B cell (primary cell): ENCODE measurements around the gene POLE. TPM values are rescaled to one million over a fixed set of nuclear protein-coding genes. Genes with fewer than 3 reads are reported as not detected.
A peak's percentile ranks its signal among the peaks of the same experiment; 100 is the strongest.

Experiments used
- ATAC-seq: fragments of 200-7000 bp; cut with Tn5 transposase; one replicate; pipeline ENCODE4 v1.10.0; 2021; ENCODE audit warnings: low read depth, mild to moderate bottlenecking, moderate number of reproducible peaks, moderate library complexity
- CTCF ChIA-PET: fragments of 350-600 bp; sonication (Branson Sonifier 250); formaldehyde crosslinking; loops from one replicate; lab custom pipeline; 2021; ENCODE audit warnings: antibody characterized with exemption, inconsistent platforms; lab: Charles Lee
- POLR2A ChIA-PET: fragments of 350-600 bp; sonication (Branson Sonifier 250); formaldehyde crosslinking; loops from one replicate; lab custom pipeline; 2021; ENCODE audit warnings: antibody characterized with exemption; lab: Charles Lee
- DNase-seq: peaks from one replicate; pipeline ENCODE4 v3.0.0; 2013
- H2AFZ ChIP-seq: 2 replicates; pipeline ENCODE4 v1.6.1; 2012; ENCODE audit warnings: mild to moderate bottlenecking, low read depth, low read length; ENCODE audit not compliant: insufficient read depth, poor library complexity, severe bottlenecking
- H3K27ac ChIP-seq, 2 donors: 1 replicate in 1 of 2; 2 replicates in 1 of 2; pipeline ENCODE4 v1.5.1; 2012 to 2013; ENCODE audit warnings: low read length in 2 of 2, mild to moderate bottlenecking in 2 of 2, moderate library complexity in 1 of 2
- H3K27me3 ChIP-seq, 4 experiments: fragments of 200-600 bp in 1 of 4; sonication (generic) in 1 of 4; replicated peaks in 1 of 4; 1 replicate in 2 of 4; 2 replicates in 2 of 4; pipeline versions ENCODE4 v1.6.1 to v1.7.0; 2013 to 2016; ENCODE audit warnings: low read length in 3 of 4, mild to moderate bottlenecking in 2 of 4, mixed read lengths in 1 of 4, moderate library complexity in 1 of 4; ENCODE audit not compliant: insufficient read depth in 4 of 4, control insufficient read depth in 3 of 4; ENCODE audit errors: control extremely low read depth in 1 of 4
- H3K36me3 ChIP-seq, 2 experiments: replicated peaks in 1 of 2; 1 replicate in 1 of 2; 2 replicates in 1 of 2; pipeline versions ENCODE4 v1.6.1 to v1.7.1; 2013; ENCODE audit warnings: low read length in 1 of 2; ENCODE audit not compliant: insufficient read depth in 2 of 2, control insufficient read depth in 1 of 2; ENCODE audit errors: control extremely low read depth in 1 of 2, extremely low read depth in 1 of 2
- H3K4me1 ChIP-seq, 2 donors: fragments of 200-600 bp in 1 of 2; sonication (generic) in 1 of 2; 1 replicate in 1 of 2; 2 replicates in 1 of 2; pipeline versions ENCODE4 v1.5.1 to v1.6.1; 2013 to 2017; ENCODE audit warnings: low read length in 2 of 2; ENCODE audit not compliant: control insufficient read depth in 2 of 2, insufficient read depth in 2 of 2
- H3K4me2 ChIP-seq: replicated peaks from 2 replicates; pipeline ENCODE3; 2012; ENCODE audit warnings: mild to moderate bottlenecking, low read depth, low read length; ENCODE audit not compliant: poor library complexity, severe bottlenecking
- H3K4me3 ChIP-seq, 5 experiments: fragments of 200-600 bp in 1 of 5; sonication (generic) in 1 of 5; 1 replicate in 3 of 5; 2 replicates in 2 of 5; pipeline versions ENCODE4 v1.5.1 to v1.7.0; 2011 to 2016; ENCODE audit warnings: low read length in 4 of 5, mild to moderate bottlenecking in 4 of 5, low read depth in 2 of 5, control low read depth in 1 of 5, moderate library complexity in 1 of 5; ENCODE audit not compliant: insufficient read depth in 1 of 5; ENCODE audit errors: control extremely low read depth in 1 of 5, extremely low read depth in 1 of 5
- H3K79me2 ChIP-seq: fragments of 200-600 bp; sonication (generic); one replicate; pipeline ENCODE4 v1.6.0; 2016; ENCODE audit warnings: low read length; ENCODE audit not compliant: control insufficient read depth, insufficient read depth
- H3K9ac ChIP-seq: fragments of 200-600 bp; sonication (generic); 2 replicates; pipeline ENCODE4 v1.6.1; 2017; ENCODE audit warnings: mild to moderate bottlenecking, low read length, moderate library complexity
- H3K9me3 ChIP-seq, 3 donors: one replicate each; pipeline versions ENCODE4 v1.6.1 to v1.7.1; 2013; ENCODE audit warnings: low read length in 2 of 3; ENCODE audit not compliant: control insufficient read depth in 2 of 3, insufficient read depth in 1 of 3; ENCODE audit errors: control extremely low read depth in 1 of 3
- H4K20me1 ChIP-seq: 2 replicates; pipeline ENCODE4 v1.6.0; 2012; ENCODE audit warnings: mild to moderate bottlenecking, low read length; ENCODE audit not compliant: insufficient read depth, control insufficient read depth, poor library complexity, severe bottlenecking
- H3K27ac Mint-ChIP-seq: one replicate; pipeline ENCODE4 v1.8.0; 2021; ENCODE audit warnings: mixed read lengths
- H3K27me3 Mint-ChIP-seq: one replicate; pipeline ENCODE4 v1.8.0; 2021; ENCODE audit warnings: mixed read lengths
- H3K4me1 Mint-ChIP-seq: one replicate; pipeline ENCODE4 v1.8.0; 2021; ENCODE audit warnings: mixed read lengths
- H3K4me3 Mint-ChIP-seq: one replicate; pipeline ENCODE4 v1.8.0; 2021; ENCODE audit warnings: mixed read lengths
- H3K9me3 Mint-ChIP-seq: one replicate; pipeline ENCODE4 v1.8.0; 2022; ENCODE audit warnings: mixed read lengths; ENCODE audit not compliant: insufficient read depth
- CTCF ChIP-seq: fragments of 200-600 bp; IDR thresholded peaks from one replicate; pipeline ENCODE4 v1.8.0; 2022; ENCODE audit warnings: antibody characterized with exemption, mild to moderate bottlenecking
- EZH2 ChIP-seq: IDR thresholded peaks from 2 replicates; pipeline ENCODE4 v1.6.1; 2012; ENCODE audit warnings: borderline replicate concordance, low read depth, mild to moderate bottlenecking, moderate library complexity, low read length; ENCODE audit not compliant: insufficient read depth, poor library complexity, severe bottlenecking
- WGBS: methylation state at CpG from one replicate; pipeline ENCODE4 v1.1.5; 2013; ENCODE audit warnings: missing lambda C conversion rate; ENCODE audit not compliant: insufficient coverage; 5-methylcytosine and 5-hydroxymethylcytosine counted together
- intact Hi-C: fragments of 100-400 bp; cut with micrococcal nuclease; formaldehyde crosslinking; loops from one replicate; pipeline ENCODE4 v1.10.0; 2022
- polyA plus RNA-seq: library from polyadenylated mRNA; depleted of rRNA; stranded (reverse); fragments of >200 nt; gene quantifications from 2 replicates; pipeline ENCODE4 v1.2.3, GENCODE V29; 2012
- total RNA-seq, 2 donors: library from RNA; stranded (reverse); fragments of 120-200 nt in 1 of 2; gene quantifications; 1 replicate in 1 of 2; 2 replicates in 1 of 2; pipeline versions ENCODE4 v1.2.3 to v1.2.4, GENCODE V29; 2013 to 2022

The POLE gene
- total and polyA plus RNA-seq, 2 donors (not counting 1 experiment from before 2014, with no cell fraction given), result 32.0 to 62.0 TPM

DNA sequence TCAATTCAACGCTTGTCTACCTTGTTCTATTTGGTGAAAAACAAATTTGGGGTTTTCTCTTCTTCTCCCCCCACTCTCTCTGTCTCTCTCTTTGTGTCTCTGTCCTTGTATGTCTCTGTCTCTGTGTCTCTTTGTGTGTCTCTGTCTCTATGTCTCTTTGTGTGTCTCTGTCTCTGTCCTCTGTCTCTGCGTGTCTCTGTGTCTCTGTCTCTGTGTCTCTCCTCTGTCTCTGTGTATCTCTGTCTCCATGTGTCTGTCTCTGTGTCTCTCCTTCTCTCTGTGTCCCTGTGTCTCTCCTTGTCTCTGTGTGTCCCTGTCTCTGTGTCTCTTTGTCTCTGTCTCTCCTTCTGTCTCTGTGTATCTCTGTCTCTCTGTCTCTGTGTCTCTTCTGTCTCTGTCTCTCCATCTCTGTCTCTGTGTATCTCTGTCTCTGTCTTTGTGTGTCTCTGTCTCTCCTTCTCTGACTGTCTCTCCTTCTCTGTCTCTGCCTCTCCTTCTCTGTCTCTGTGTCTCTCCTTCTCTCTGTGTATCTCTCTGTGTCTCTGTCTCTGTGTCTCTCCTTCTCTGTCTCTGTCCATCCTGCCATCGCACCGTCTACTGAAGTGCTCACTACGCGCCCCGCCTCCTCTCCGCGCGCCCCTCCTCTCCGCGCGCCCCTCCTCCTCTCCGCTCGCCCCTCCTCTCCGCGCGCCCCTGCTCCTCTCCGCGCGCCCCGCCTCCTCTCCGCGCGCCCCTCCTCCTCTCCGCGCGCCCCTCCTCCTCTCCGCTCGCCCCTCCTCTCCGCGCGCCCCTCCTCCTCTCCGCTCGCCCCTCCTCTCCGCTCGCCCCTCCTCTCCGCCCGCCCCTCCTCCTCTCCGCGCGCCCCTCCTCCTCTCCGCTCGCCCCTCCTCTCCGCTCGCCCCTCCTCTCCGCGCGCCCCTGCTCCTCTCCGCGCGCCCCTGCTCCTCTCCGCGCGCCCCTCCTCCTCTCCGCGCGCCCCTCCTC is 89.5 kb downstream of the POLE start:
- DNase-seq (peak; percentile 69), ATAC-seq (peak; percentile 52)
- peaks cover 22 to 29% of the 10 kb centered on the region in 2 donors for H3K4me1 ChIP-seq
- peaks cover 26% of the 10 kb centered on the region for H3K4me1 Mint-ChIP-seq
- peak overlapping the region; percentile 75 for H2AFZ ChIP-seq
- H3K9me3 Mint-ChIP-seq, result no peaks in the 10 kb centered on the region
- intact Hi-C loops, result no loop called here
- no peaks in the 10 kb centered on the region for H3K79me2 ChIP-seq
- peak overlapping the region; percentile 66 for H3K27ac Mint-ChIP-seq
- peak overlapping the region; percentile 75 for H3K4me3 Mint-ChIP-seq
- H3K4me2 ChIP-seq, result peak overlapping the region; percentile 97
- H3K9me3 ChIP-seq, result peaks cover 0 to 18% (median 0%) of the 10 kb centered on the region in 3 donors
- ChIA-PET CTCF (no interaction called here), POLR2A (no interaction called here)
- peaks cover 0 to 17% (median 6%) of the 10 kb centered on the region in 4 experiments for H3K27me3 ChIP-seq
- no peaks in the 10 kb centered on the region for H3K36me3 ChIP-seq
- peaks cover 5% of the 10 kb centered on the region for H4K20me1 ChIP-seq
- WGBS, result 6% methylated on average over 8 of the region's 58 CpGs
- H3K27me3 Mint-ChIP-seq, result peaks cover 10% of the 10 kb centered on the region
- H3K27ac ChIP-seq, result no peak overlapping the region
- peak overlapping the region; percentile 65 for H3K9ac ChIP-seq
- no peak for TF ChIP-seq EZH2
- no peak for TF ChIP-seq CTCF
- peak overlapping the region in 4 of 5 experiments; percentile 31 to 76 (median 54) for H3K4me3 ChIP-seq
